ENCODE measurements around the gene GDPD1.
A peak's percentile ranks its signal among the peaks of the same experiment; 100 is the strongest.
"Not testable (repeated sequence)": the region's sequence is repeated elsewhere in the genome, so short reads cannot be mapped to it uniquely, and the experiment has no call there.

GDPD1 gene

DNA sequence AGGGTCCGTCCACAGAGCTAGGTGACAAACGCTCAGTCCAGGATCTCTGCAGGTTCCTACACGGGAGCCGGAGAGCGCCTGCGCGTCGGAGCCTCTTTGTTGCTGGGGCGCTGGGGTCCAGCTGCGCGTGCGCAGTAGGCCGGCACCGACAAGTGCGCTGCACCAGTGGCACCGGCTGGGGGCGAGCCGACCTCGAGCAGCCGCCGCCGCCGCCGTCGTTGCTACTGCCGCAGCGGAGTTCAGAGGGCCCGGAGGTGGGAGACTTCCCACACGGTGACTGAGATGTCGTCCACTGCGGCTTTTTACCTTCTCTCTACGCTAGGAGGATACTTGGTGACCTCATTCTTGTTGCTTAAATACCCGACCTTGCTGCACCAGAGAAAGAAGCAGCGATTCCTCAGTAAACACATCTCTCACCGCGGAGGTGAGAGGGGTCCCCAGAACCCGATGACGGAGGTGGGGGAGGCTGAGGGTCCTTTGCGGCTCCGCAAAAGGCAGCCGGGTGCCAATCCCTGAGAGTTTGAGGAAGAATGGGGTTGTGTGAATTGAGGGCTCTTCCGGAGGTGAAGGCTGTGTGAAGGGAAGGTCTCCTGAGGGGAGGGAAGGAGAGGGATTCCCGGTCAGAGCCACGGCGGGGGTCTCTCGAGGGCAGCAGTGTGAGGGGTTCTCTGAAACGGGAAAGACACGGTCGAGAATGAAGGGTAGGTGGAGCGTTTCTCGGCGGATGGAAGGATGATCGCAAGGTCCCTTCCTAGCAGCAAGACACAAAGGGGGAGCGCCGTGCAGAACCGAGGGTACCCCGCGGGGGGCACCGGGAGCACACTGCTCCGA is at the start of gene GDPD1:
TSS of gene GDPD1 (plus strand) at position 184 of the 831 bp plus-strand sequence. CDS start at position 283, 99 bp downstream.
- peak; percentile 98 for DNase-seq

DNA sequence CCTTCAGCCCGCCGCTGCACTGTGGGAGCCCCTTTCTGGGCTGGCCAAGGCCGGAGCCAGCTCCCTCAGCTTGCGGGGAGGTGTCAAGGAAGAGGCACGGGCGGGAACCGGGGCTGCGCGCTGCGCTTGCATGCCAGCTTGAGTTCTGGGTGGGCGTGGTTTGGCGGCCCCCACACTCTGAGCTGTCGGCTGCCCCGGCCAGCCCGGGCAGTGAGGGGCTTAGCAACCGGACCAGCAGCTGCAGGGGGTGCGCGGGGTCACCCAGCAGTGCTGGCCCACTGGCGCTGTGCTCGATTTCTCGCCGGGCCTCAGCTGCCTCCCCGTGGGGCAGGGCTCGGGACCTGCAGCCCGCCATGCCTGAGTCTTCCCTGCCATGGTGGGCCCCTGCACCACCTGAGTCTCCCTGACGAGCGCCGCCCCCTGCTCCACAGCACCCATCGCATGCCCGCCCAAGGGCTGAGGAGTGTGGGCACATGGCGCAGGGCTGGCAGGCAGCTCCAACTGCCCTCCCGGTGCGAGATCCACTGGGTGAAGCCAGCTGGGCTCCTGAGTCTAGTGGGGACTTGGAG is 47.8 kb upstream of the GDPD1 start:
- DNase-seq, result no peak

- DNase-seq, result no peak
These were observed 45.6 kb upstream of the GDPD1 start for GRCh38 chr17:59174671-59175070.

- DNase-seq, result no peak
These were observed 45.2 kb upstream of the GDPD1 start for GRCh38 chr17:59175076-59175475.

- DNase-seq, result no peak
These were observed 41.9 kb upstream of the GDPD1 start for GRCh38 chr17:59178266-59178985.

GRCh38 chr17:59179601-59180000 is 40.7 kb upstream of the GDPD1 start:
- not testable (repeated sequence) for DNase-seq

GRCh38 chr17:59180626-59181025 is 39.7 kb upstream of the GDPD1 start:
- no peak for DNase-seq

DNA sequence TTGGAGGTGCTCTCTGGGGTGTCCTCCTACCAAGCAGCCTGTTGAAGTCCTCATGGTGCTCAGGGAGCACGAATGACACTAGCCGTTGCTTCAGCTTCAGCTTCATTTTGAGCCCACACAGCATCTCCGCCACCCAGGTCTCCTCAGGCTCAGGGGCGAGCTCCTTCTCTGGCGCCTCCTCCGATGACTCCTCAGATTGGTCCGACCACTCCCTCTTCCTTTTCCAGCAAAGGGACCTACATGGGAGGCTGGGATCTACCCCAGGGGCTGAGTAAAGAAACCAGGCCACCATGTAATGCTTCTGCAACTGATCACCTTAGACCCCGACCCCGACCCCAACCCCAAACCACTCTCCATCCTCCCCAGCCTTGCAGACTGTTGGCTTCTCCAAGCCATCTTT is 38.8 kb upstream of the GDPD1 start:
- DNase-seq, result no peak

DNA sequence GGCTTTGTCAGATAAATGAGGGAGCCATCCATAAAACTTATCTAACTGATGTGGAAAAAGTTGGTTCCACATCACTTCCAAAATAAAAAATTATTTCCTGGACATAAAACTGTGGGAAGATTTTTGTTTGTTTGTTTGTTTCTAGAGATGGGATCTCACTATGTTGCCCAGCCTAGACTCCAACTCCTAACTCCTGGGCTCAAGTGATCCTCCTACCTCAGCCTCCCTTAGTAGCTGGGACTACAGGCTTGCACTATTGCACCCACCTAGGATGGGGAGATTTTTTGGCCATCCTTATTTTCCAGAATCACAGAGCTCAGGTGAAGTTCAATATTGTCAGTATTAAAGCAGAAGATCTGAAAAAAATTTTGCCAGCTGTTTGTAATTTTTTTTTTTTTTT is 34.3 kb upstream of the GDPD1 start:
- DNase-seq, result no peak

GRCh38 chr17:59186850-59187249 is 33.5 kb upstream of the GDPD1 start:
- no peak for DNase-seq

DNA sequence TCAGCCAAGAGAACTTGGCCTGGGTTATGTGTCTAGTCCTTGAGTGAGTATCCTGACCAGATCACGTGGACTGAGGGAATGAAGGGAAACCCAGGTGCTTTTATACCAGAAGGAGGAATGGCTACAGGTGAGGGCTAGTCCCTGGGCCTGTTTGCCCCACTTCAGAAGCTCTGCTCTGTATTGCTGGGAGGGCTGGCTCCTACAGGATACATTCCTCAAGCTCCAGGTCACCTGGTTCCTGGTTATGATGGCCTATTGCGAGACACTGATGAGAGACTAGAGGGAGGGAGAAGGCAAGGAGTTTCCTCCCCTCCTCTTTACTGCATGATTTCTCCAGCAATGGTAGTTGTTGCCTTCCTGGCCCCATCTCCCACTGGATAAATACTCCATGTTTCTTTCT is 29.5 kb upstream of the GDPD1 start:
- no peak for DNase-seq

DNA sequence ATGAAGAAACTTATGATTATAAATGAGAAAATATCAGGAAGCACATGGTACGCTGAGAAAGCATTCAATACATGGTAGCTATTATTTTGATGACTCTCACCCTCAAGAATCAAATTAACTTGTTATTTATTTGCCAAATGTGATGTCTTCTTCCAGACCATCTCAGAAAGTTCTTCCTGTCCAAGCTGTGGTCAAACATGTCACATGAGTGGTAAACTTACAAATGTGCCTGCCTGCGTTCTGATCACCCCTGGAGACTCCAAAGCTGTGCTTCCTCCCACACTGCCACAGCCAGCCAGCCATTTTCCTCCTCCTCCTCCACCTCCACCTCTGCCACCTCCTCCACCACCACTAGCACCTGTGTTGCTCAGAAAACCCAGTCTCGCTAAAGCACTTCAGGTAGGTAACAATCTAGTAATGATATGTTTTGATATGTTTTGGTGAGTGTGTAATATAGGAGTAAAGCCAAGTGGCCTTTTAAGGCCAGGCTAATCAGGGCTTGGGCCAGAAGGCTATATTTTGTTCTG is 26.9 kb upstream of the GDPD1 start:
- DNase-seq, result no peak

DNA sequence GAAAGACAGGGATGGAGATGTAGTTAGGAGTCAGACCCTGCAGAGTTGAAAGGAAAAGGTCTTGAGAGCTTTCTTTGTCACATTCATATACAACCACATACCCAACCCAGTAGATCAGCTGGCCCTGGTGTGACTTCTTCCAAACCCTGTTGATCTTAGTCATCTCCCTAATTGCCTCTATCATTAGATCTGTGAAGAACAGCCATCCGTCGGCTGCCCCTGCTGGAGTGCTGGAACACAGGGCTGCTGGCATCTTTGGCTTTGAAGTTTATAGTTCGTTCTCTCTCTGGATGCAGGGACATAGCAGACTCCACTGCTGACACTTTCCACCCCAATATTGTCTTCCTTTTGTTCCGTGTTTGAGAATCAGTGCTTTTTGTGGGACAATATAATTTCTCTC is 20.9 kb upstream of the GDPD1 start:
- no peak for DNase-seq

- DNase-seq, result no peak
These were observed 18.0 kb upstream of the GDPD1 start for GRCh38 chr17:59202320-59202719.

DNA sequence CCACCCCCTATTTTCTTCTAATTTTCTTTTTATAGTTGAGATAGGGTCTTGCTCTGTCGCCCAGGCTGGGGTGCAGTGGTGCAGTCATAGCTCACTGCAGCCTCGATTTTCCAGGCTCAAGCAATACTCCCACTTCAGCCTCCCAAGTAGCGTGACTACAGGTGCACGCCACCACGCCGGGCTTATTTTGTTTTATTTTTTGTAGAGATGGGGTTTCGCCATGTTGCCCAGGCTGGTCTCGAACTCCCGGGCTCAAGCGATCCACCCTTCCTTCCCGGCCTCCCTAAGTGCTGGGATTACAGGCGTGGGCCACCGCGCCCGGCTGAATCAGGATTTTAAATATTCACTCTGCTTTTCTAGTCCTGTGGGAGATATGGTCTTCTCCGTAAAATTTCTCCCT is 941 bp upstream of the GDPD1 start:
- no peak for DNase-seq

- no peak for DNase-seq
These were observed 351 bp upstream of the GDPD1 start for GRCh38 chr17:59219992-59220327.

GRCh38 chr17:59221159-59221847 is 992 bp downstream of the GDPD1 start:
- DNase-seq, result no peak

- DNase-seq, result no peak
These were observed 3.5 kb downstream of the GDPD1 start for GRCh38 chr17:59223813-59224212.

GRCh38 chr17:59228588-59228987 is 8.3 kb downstream of the GDPD1 start:
- not testable (repeated sequence) for DNase-seq

DNA sequence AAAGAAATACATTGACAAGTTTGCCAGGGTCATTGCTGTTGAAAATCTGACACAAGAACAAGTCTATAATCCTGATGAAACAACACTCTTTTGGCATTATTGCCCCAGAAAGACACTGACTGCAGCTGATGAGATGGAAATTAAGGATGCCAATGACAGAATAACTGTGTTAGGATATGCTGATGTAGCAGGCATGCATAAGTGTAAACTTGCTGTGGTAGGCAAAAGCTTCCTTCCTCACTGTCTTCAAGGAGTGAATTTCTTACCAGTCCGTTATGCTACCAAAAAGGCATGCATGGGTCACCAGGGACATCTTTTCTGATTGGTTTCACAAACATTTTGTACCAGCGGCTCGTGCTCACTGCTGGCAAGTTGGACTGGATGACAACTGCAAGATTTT is 10.5 kb downstream of the GDPD1 start:
- no peak for DNase-seq

DNA sequence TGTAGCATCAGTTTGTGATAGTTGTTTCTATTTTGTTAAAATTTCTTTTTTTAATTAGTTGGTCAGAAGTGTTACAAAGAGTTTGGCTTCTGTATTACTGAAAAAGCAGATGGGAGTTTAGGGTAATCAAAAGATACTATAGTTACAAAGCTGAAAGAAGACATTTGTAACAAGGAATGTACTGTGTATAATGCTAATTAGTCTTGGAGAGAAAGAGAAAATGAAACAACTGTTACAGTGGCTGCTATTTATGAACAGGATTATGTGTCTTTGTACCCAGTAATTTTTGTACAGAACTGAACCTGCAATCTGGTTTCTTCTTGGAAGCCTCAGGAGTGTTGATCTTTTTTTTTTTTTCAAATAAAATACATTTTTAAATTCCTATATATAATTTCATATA is 14.3 kb downstream of the GDPD1 start:
- no peak for DNase-seq

GRCh38 chr17:59238906-59239305 is 18.6 kb downstream of the GDPD1 start:
- DNase-seq, result peak; percentile 31

- no peak for DNase-seq
These were observed 23.8 kb downstream of the GDPD1 start for GRCh38 chr17:59244081-59244480.

All from NCI-H82 (cell line).